ENCODE data around the gene DSC2. TPM values are rescaled to one million over a fixed set of nuclear protein-coding genes. Genes with fewer than 3 reads are reported as not detected.

The DSC2 gene
- total RNA-seq, 2 experiments from 2014 or later = not detected

DNA sequence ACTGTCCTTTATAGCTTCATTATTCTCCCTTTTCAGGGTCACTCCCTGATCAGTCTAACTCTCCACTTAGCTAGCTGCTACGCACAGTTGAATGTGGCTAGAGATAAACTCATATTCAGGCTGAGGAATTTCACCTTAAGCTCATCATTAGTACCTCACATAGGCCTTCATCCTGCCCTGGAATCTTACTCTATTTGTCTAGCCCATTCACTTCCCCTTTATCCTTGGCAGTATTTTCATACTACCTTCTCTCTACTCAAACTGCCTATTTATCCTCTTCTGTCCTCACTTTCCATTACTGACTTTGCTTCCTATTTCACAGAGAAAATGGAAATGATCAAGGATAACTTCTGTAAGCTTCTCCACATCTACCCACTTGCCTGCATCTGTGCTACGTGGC, 10.6 kb upstream of the DSC2 start:
- no peak overlapping the region for H3K4me3 Mint-ChIP-seq
- H3K9me3 Mint-ChIP-seq (ENCODE audit: insufficient read depth) = no peaks in the 10 kb centered on the region
- no peak for ATAC-seq
- H3K36me3 Mint-ChIP-seq (ENCODE audit: low read depth) = no peaks in the 10 kb centered on the region
- H3K27me3 Mint-ChIP-seq (ENCODE audit: low read depth) = no peaks in the 10 kb centered on the region
- no peaks in the 10 kb centered on the region for H3K4me1 Mint-ChIP-seq (ENCODE audit: low read depth)
- DNase-seq = no peak
- ChIA-PET CTCF (no interaction called here), POLR2A (no interaction called here)
- no peak overlapping the region for H3K27ac Mint-ChIP-seq

- ATAC-seq (no peak), DNase-seq (no peak)
- H3K4me1 Mint-ChIP-seq (ENCODE audit: low read depth) = no peaks in the 10 kb centered on the region
- peaks cover 15% of the 10 kb centered on the region for H3K27me3 Mint-ChIP-seq (ENCODE audit: low read depth)
- CTCF ChIA-PET = no interaction called here
- H3K27ac Mint-ChIP-seq = no peak overlapping the region
- H3K9me3 Mint-ChIP-seq (ENCODE audit: insufficient read depth) = no peaks in the 10 kb centered on the region
- POLR2A ChIA-PET = no interaction called here
- H3K36me3 Mint-ChIP-seq (ENCODE audit: low read depth) = no peaks in the 10 kb centered on the region
- no peak overlapping the region for H3K4me3 Mint-ChIP-seq
Observed at GRCh38 chr18:31105733-31106132, 3.5 kb upstream of the DSC2 start.

DNA sequence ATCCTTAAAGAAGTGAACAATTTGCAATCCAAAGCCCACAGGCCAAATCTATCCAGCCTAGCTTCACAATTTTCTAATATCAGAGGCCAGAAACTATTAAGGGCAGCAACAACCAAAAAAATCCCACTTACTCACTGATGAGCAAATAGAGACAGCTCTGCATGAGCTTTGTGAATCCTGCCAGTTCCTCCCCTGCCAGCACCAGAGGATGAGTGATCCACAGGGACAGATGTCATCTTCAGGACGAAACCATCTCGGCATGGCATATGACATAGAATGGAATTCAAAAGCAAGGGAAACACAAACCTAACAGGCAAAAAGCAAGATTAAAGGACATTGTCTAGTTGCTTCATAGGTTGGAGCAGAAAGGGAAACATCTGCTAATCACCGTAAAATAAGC, 2.2 kb upstream of the DSC2 start:
- ATAC-seq = no peak
- H3K4me3 Mint-ChIP-seq = no peak overlapping the region
- H3K4me1 Mint-ChIP-seq (ENCODE audit: low read depth) = no peaks in the 10 kb centered on the region
- ChIA-PET CTCF (no interaction called here), POLR2A (no interaction called here)
- H3K27ac Mint-ChIP-seq = no peak overlapping the region
- H3K36me3 Mint-ChIP-seq (ENCODE audit: low read depth) = no peaks in the 10 kb centered on the region
- peaks cover 28% of the 10 kb centered on the region for H3K27me3 Mint-ChIP-seq (ENCODE audit: low read depth)
- no peak for DNase-seq
- no peaks in the 10 kb centered on the region for H3K9me3 Mint-ChIP-seq (ENCODE audit: insufficient read depth)

- POLR2A ChIA-PET = no interaction called here
- H3K4me3 Mint-ChIP-seq = no peak overlapping the region
- no peak for DNase-seq
- H3K27me3 Mint-ChIP-seq (ENCODE audit: low read depth) = peaks cover 31% of the 10 kb centered on the region
- H3K36me3 Mint-ChIP-seq (ENCODE audit: low read depth) = no peaks in the 10 kb centered on the region
- CTCF ChIA-PET = no interaction called here
- no peaks in the 10 kb centered on the region for H3K4me1 Mint-ChIP-seq (ENCODE audit: low read depth)
- ATAC-seq = no peak
- no peak overlapping the region for H3K27ac Mint-ChIP-seq
- H3K9me3 Mint-ChIP-seq (ENCODE audit: insufficient read depth) = no peaks in the 10 kb centered on the region
Observed at GRCh38 chr18:31103423-31103822, 1.2 kb upstream of the DSC2 start.

GRCh38 chr18:31102941-31103340, 720 bp upstream of the DSC2 start:
- Mint-ChIP-seq H3K4me3 (no peak overlapping the region), H3K27ac (no peak overlapping the region), H3K9me3 (ENCODE audit: insufficient read depth) (no peaks in the 10 kb centered on the region), H3K4me1 (ENCODE audit: low read depth) (no peaks in the 10 kb centered on the region), H3K36me3 (ENCODE audit: low read depth) (no peaks in the 10 kb centered on the region), H3K27me3 (ENCODE audit: low read depth) (peaks cover 31% of the 10 kb centered on the region)
- no peak for ATAC-seq
- ChIA-PET POLR2A (no interaction called here), CTCF (no interaction called here)
- no peak for DNase-seq

GRCh38 chr18:31101183-31102024, 817 bp downstream of the DSC2 start:
- Mint-ChIP-seq H3K9me3 (ENCODE audit: insufficient read depth) (no peaks in the 10 kb centered on the region), H3K27ac (no peak overlapping the region), H3K4me1 (ENCODE audit: low read depth) (no peaks in the 10 kb centered on the region), H3K4me3 (no peak overlapping the region), H3K27me3 (ENCODE audit: low read depth) (peaks cover 31% of the 10 kb centered on the region), H3K36me3 (ENCODE audit: low read depth) (no peaks in the 10 kb centered on the region)
- ChIA-PET CTCF (no interaction called here), POLR2A (no interaction called here)
- ATAC-seq (peak; percentile 15), DNase-seq (no peak)

- POLR2A ChIA-PET = no interaction called here
- no peaks in the 10 kb centered on the region for H3K4me1 Mint-ChIP-seq (ENCODE audit: low read depth)
- ATAC-seq = no peak
Observed at GRCh38 chr18:31100436-31101182, 1.6 kb downstream of the DSC2 start.

GRCh38 chr18:31099450-31100230, 2.6 kb downstream of the DSC2 start:
- Mint-ChIP-seq H3K36me3 (ENCODE audit: low read depth) (no peaks in the 10 kb centered on the region), H3K4me3 (no peak overlapping the region), H3K9me3 (ENCODE audit: insufficient read depth) (no peaks in the 10 kb centered on the region), H3K27ac (no peak overlapping the region), H3K27me3 (ENCODE audit: low read depth) (peaks cover 31% of the 10 kb centered on the region), H3K4me1 (ENCODE audit: low read depth) (no peaks in the 10 kb centered on the region)
- no peak for DNase-seq
- POLR2A ChIA-PET = no interaction called here
- CTCF ChIA-PET = no interaction called here
- no peak for ATAC-seq

More at GRCh38 chr18:31100436-31101182, 1.6 kb downstream of the DSC2 start:
- Mint-ChIP-seq H3K9me3 (ENCODE audit: insufficient read depth) (no peaks in the 10 kb centered on the region), H3K27ac (no peak overlapping the region), H3K4me3 (no peak overlapping the region), H3K27me3 (ENCODE audit: low read depth) (peaks cover 31% of the 10 kb centered on the region), H3K36me3 (ENCODE audit: low read depth) (no peaks in the 10 kb centered on the region)
- DNase-seq = no peak
- CTCF ChIA-PET = no interaction called here

- CTCF ChIA-PET = no interaction called here
Observed at GRCh38 chr18:31098878-31099277, 3.3 kb downstream of the DSC2 start.

GRCh38 chr18:31097666-31098065, 4.6 kb downstream of the DSC2 start:
- POLR2A ChIA-PET = no interaction called here
- H3K4me3 Mint-ChIP-seq = no peak overlapping the region
- no peaks in the 10 kb centered on the region for H3K36me3 Mint-ChIP-seq (ENCODE audit: low read depth)
- ATAC-seq = no peak
- CTCF ChIA-PET = no interaction called here
- H3K4me1 Mint-ChIP-seq (ENCODE audit: low read depth) = no peaks in the 10 kb centered on the region
- peaks cover 25% of the 10 kb centered on the region for H3K27me3 Mint-ChIP-seq (ENCODE audit: low read depth)
- no peak for DNase-seq
- no peaks in the 10 kb centered on the region for H3K9me3 Mint-ChIP-seq (ENCODE audit: insufficient read depth)
- H3K27ac Mint-ChIP-seq = no peak overlapping the region

More at GRCh38 chr18:31098878-31099277, 3.3 kb downstream of the DSC2 start:
- no peak overlapping the region for H3K4me3 Mint-ChIP-seq
- POLR2A ChIA-PET = no interaction called here
- H3K4me1 Mint-ChIP-seq (ENCODE audit: low read depth) = no peaks in the 10 kb centered on the region
- no peaks in the 10 kb centered on the region for H3K9me3 Mint-ChIP-seq (ENCODE audit: insufficient read depth)
- ATAC-seq (no peak), DNase-seq (no peak)
- H3K27ac Mint-ChIP-seq = no peak overlapping the region
- H3K36me3 Mint-ChIP-seq (ENCODE audit: low read depth) = no peaks in the 10 kb centered on the region
- peaks cover 31% of the 10 kb centered on the region for H3K27me3 Mint-ChIP-seq (ENCODE audit: low read depth)

- Mint-ChIP-seq H3K36me3 (ENCODE audit: low read depth) (no peaks in the 10 kb centered on the region), H3K27me3 (ENCODE audit: low read depth) (no peaks in the 10 kb centered on the region), H3K4me3 (no peak overlapping the region), H3K9me3 (ENCODE audit: insufficient read depth) (peaks cover 5% of the 10 kb centered on the region), H3K27ac (no peak overlapping the region), H3K4me1 (ENCODE audit: low read depth) (no peaks in the 10 kb centered on the region)
- POLR2A ChIA-PET = no interaction called here
- CTCF ChIA-PET = no interaction called here
- ATAC-seq (no peak), DNase-seq (no peak)
Observed at GRCh38 chr18:31093880-31094279, 8.3 kb downstream of the DSC2 start.

DNA sequence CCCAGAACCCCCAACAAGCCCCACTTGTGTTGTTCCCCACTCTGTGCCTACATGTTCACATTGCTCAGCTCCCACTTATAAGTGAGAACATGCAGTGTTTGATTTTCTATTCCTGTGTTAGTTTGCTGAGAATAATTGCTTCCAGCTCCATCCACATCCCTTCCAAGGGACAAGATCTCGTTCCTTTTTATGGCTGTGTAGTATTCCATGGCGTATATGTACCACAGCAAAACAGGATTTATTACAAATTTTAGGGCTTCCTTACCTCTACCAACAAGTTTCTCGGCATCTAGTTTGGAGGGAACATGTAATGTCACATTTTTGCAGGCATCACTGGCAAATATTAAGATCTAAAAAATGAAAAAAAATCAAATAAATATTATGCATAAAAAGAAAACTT, 8.9 kb downstream of the DSC2 start:
- Mint-ChIP-seq H3K4me1 (ENCODE audit: low read depth) (no peaks in the 10 kb centered on the region), H3K36me3 (ENCODE audit: low read depth) (no peaks in the 10 kb centered on the region), H3K27me3 (ENCODE audit: low read depth) (no peaks in the 10 kb centered on the region), H3K27ac (no peak overlapping the region), H3K4me3 (no peak overlapping the region), H3K9me3 (ENCODE audit: insufficient read depth) (peaks cover 5% of the 10 kb centered on the region)
- ATAC-seq (no peak), DNase-seq (no peak)
- ChIA-PET CTCF (no interaction called here), POLR2A (no interaction called here)
